ENCODE results near the gene RGS1. TPM values are rescaled to one million over a fixed set of nuclear protein-coding genes. Genes with fewer than 3 reads are reported as not detected.
A peak's percentile ranks its signal among the peaks of the same experiment; 100 is the strongest.

The RGS1 gene
- total and polyA plus RNA-seq, 5 experiments from 2014 or later = 0.58 to 37.6 (median 3.9) TPM

DNA sequence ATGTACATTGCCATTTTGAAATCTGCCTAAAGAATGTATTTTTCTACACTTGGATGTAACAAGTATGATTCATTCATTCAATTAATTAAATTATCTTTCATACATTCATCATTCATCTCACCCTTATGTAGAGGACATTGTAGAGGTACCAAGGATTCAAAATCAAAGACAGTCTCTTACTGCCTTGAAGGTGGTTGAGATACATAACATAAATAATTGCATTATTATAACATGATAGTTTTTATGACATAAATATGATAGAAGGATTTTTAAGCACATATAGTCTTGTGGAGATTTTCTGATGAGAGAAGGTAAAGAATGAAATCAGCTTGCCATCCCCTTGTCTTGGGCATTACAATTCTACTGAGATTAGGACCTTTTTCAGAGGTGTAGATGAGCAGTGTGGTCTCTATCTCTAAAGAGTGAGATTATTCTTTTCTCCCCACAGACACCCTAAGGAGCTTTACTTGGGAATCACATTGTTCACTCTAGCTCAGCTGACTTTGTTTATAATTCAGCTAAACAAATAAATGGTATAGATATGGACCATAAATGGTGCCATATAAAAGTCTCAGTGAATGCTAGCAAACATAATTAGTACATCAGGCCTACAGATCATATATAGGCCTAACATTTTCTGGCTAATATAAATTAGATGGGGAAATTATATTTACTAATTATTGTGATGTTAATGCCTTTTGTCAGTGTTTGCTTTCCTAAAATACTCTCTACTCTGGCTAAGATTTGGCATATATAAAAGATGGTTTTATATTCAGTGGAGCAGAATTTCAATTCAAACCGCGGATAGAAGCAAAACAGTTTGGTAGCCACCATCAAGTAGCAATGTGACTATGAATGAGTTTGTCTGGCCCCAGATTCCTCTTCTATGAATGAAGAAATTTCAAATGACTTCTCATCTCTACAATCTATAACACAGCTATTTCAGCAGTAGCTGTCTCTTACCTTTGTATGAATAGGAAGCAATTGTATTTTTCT is 1.9 kb downstream of the RGS1 start:
- ATAC-seq (no peak), DNase-seq (no peak)
- peak overlapping the region in 4 of 10 donors; percentile 5 to 91 (median 64) for H3K4me3 Mint-ChIP-seq
- H3K36me3 Mint-ChIP-seq = no peaks in the 10 kb centered on the region
- peak overlapping the region in 6 of 10 donors; percentile 61 to 96 (median 68) for H3K27ac Mint-ChIP-seq
- H3K4me1 Mint-ChIP-seq = peaks cover 2 to 38% (median 15%) of the 10 kb centered on the region in 4 donors
- POLR2A ChIA-PET = no interaction called here
- H3K27me3 Mint-ChIP-seq = peaks cover 0 to 4% (median 0%) of the 10 kb centered on the region in 5 donors
- H3K9me3 Mint-ChIP-seq = no peaks in the 10 kb centered on the region

- ATAC-seq (no peak), DNase-seq (no peak)
- Mint-ChIP-seq H3K4me3 (peak overlapping the region in 3 of 10 donors; percentile 36 to 91 (median 81)), H3K4me1 (peaks cover 2 to 38% (median 12%) of the 10 kb centered on the region in 4 donors), H3K36me3 (no peaks in the 10 kb centered on the region), H3K27ac (peak overlapping the region in 5 of 10 donors; percentile 14 to 78 (median 53)), H3K27me3 (peaks cover 0 to 4% (median 0%) of the 10 kb centered on the region in 5 donors), H3K9me3 (no peaks in the 10 kb centered on the region)
- POLR2A ChIA-PET = no interaction called here
These were observed 2.8 kb downstream of the RGS1 start for GRCh38 chr1:192578144-192578909.

- peak overlapping the region in 3 of 10 donors; percentile 39 to 91 (median 81) for H3K4me3 Mint-ChIP-seq
- peak overlapping the region in 5 of 10 donors; percentile 1 to 67 (median 37) for H3K27ac Mint-ChIP-seq
- peak in 1 of 10 donors; percentile 14 for DNase-seq
- POLR2A ChIA-PET = no interaction called here
- peaks cover 2 to 30% (median 11%) of the 10 kb centered on the region in 4 donors for H3K4me1 Mint-ChIP-seq
- peak in 1 of 2 donors; percentile 24 for ATAC-seq
- H3K9me3 Mint-ChIP-seq = no peaks in the 10 kb centered on the region
- H3K27me3 Mint-ChIP-seq = peaks cover 0 to 4% (median 0%) of the 10 kb centered on the region in 5 donors
- no peaks in the 10 kb centered on the region for H3K36me3 Mint-ChIP-seq
These were observed 3.6 kb downstream of the RGS1 start for GRCh38 chr1:192579010-192579738.

- H3K4me1 Mint-ChIP-seq = peaks cover 2 to 19% (median 8%) of the 10 kb centered on the region in 4 donors
- no peaks in the 10 kb centered on the region for H3K36me3 Mint-ChIP-seq
- no peaks in the 10 kb centered on the region for H3K9me3 Mint-ChIP-seq
- ATAC-seq = peak in 1 of 2 donors; percentile 36
- POLR2A ChIA-PET = no interaction called here
- H3K4me3 Mint-ChIP-seq = peak overlapping the region in 3 of 10 donors; percentile 0 to 46 (median 3)
- H3K27me3 Mint-ChIP-seq = peaks cover 0 to 4% (median 2%) of the 10 kb centered on the region in 5 donors
- DNase-seq = peak in 2 of 10 donors; percentile 25 to 37
- H3K27ac Mint-ChIP-seq = peak overlapping the region in 1 of 10 donors; percentile 11
These were observed 4.9 kb downstream of the RGS1 start for GRCh38 chr1:192580351-192580962.

GRCh38 chr1:192581131-192581927 is 5.8 kb downstream of the RGS1 start:
- Mint-ChIP-seq H3K4me1 (peaks cover 0 to 10% (median 2%) of the 10 kb centered on the region in 4 donors), H3K27ac (peak overlapping the region in 1 of 10 donors; percentile 23), H3K9me3 (no peaks in the 10 kb centered on the region), H3K36me3 (no peaks in the 10 kb centered on the region), H3K4me3 (no peak overlapping the region), H3K27me3 (peaks cover 0 to 4% (median 0%) of the 10 kb centered on the region in 5 donors)
- no peak for ATAC-seq
- DNase-seq = no peak
- POLR2A ChIA-PET = no interaction called here

GRCh38 chr1:192584866-192585265 is 9.3 kb downstream of the RGS1 start:
- Mint-ChIP-seq H3K9me3 (no peaks in the 10 kb centered on the region), H3K27me3 (peaks cover 0 to 5% (median 2%) of the 10 kb centered on the region in 5 donors), H3K4me3 (no peak overlapping the region), H3K27ac (no peak overlapping the region), H3K4me1 (no peaks in the 10 kb centered on the region), H3K36me3 (no peaks in the 10 kb centered on the region)
- POLR2A ChIA-PET = no interaction called here
- DNase-seq (no peak), ATAC-seq (no peak)

DNA sequence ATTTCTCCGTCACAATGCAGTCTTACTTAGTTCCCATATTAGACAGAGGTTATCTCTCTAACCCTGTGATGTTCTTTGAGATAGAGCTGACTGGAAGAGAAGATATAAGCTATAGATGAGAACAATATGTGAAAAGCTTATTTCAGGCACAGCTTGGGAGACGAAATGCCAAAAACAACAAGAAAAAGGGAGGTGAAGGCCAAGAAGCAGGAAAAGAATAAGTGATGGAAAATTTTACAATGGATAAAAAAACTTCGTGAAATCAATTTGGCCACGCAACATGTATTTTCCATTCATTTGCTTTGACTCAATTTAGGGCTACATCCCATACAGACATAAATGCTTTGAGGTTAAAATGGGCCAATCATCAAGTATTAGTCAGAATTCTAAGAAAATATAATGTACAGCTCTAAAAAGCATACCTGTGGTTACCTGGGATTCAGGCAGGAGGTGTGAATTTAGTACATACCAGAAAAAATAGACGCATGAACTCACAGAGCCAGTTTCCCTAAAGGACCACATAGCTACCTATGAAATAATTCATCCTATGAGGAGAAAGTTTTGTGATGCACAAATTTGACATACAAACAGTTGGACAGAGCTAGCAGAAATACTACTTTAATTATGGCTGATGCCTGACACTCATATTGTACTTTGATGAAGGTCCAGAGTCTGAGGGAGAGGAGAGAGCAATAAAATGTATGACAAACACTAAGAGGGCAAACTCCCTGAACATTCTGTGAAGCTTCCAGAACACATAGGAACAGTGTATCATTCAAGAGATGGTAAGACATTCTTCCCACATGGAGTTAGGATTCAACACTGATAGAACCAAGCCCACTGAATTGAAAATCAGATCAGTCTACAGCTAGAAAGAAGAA is 12.1 kb downstream of the RGS1 start:
- H3K27me3 Mint-ChIP-seq = peaks cover 0 to 11% (median 6%) of the 10 kb centered on the region in 5 donors
- H3K9me3 Mint-ChIP-seq = no peaks in the 10 kb centered on the region
- H3K4me1 Mint-ChIP-seq = no peaks in the 10 kb centered on the region
- H3K36me3 Mint-ChIP-seq = no peaks in the 10 kb centered on the region
- H3K4me3 Mint-ChIP-seq = no peak overlapping the region
- ATAC-seq (no peak), DNase-seq (no peak)
- H3K27ac Mint-ChIP-seq = no peak overlapping the region
- POLR2A ChIA-PET = no interaction called here

- H3K4me1 Mint-ChIP-seq = no peaks in the 10 kb centered on the region
- peaks cover 0 to 11% (median 6%) of the 10 kb centered on the region in 5 donors for H3K27me3 Mint-ChIP-seq
- no peak overlapping the region for H3K4me3 Mint-ChIP-seq
- ATAC-seq (no peak), DNase-seq (no peak)
- no peak overlapping the region for H3K27ac Mint-ChIP-seq
- H3K36me3 Mint-ChIP-seq = no peaks in the 10 kb centered on the region
- POLR2A ChIA-PET = no interaction called here
- H3K9me3 Mint-ChIP-seq = no peaks in the 10 kb centered on the region
These were observed 13.0 kb downstream of the RGS1 start for GRCh38 chr1:192588546-192588945.

- H3K4me1 Mint-ChIP-seq = no peaks in the 10 kb centered on the region
- POLR2A ChIA-PET = no interaction called here
- H3K27me3 Mint-ChIP-seq = peaks cover 0 to 20% (median 11%) of the 10 kb centered on the region in 5 donors
- H3K36me3 Mint-ChIP-seq = no peaks in the 10 kb centered on the region
- H3K4me3 Mint-ChIP-seq = no peak overlapping the region
- no peak for DNase-seq
- no peak overlapping the region for H3K27ac Mint-ChIP-seq
- H3K9me3 Mint-ChIP-seq = no peaks in the 10 kb centered on the region
- ATAC-seq = no peak
These were observed 14.2 kb downstream of the RGS1 start for GRCh38 chr1:192589813-192590212.

DNA sequence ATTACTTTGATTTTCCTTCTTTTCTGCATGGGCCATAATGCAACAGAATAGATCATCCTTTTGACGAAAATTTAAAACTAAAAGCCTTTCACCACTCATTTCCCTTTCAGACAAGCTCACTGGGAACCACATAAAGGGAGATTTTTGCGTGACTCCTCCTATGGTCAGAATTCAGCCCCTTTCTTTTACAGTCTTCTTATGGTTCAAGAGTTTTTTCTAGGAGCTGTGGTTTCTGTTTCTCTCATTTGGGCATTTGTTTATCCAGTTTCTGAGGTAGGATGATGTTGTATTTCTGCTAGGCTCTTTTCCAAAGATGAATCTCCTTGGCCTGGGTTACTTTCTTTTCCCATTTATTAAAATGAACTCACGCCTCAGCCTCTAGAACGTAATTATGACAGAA is 16.9 kb downstream of the RGS1 start:
- DNase-seq = no peak
- no peak for ATAC-seq
- POLR2A ChIA-PET = no interaction called here
- Mint-ChIP-seq H3K9me3 (no peaks in the 10 kb centered on the region), H3K27me3 (peaks cover 0 to 30% (median 12%) of the 10 kb centered on the region in 5 donors), H3K36me3 (no peaks in the 10 kb centered on the region), H3K4me3 (no peak overlapping the region), H3K27ac (no peak overlapping the region), H3K4me1 (no peaks in the 10 kb centered on the region)
